ENCODE data around the gene PDZD2.

Gene PDZD2

DNA sequence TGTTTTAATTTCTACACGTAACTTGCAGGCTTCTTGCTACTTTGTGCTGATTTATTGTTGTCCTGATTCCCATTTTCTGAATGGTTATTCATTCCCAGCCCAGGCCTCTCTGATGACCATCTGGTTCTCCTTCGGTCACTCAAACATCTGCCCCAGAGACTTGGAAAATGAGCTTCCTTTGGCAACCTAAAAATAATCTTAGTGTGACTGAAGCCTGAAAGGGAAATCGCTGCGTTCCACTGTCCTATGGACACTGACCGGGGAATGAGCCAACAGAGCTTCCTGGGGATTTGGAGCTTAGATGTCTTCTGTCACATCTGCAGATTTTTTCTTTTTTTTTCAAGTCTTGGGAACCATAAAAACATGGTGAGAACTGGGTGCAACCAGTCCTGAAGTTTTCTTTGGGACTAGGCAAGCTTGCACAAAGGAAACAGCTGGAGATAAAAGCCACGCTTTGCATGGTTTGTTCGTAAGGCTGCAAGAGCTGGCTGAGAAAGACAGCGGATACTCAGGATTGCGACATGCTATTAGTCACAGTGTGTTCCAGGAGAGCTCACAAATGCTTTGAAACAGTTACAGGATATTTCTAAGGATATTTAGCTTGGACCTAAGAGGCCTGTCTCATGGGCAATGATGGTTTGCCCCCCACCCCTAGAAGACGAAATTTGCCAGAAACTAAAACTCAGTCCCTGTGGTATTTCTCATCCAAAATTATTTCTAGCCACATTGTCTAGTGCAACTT is 389.0 kb downstream of the PDZD2 start:
- Histone ChIP-seq H3K9me3 (ENCODE audit: insufficient read depth, low read depth, low read length) (no peaks in the 10 kb centered on the region), H3K79me2 (ENCODE audit: insufficient read depth, low read length) (no peaks in the 10 kb centered on the region), H4K20me1 (ENCODE audit: insufficient read depth, low read length, poor library complexity, severe bottlenecking) (no peaks in the 10 kb centered on the region), H3K36me3 (ENCODE audit: insufficient read depth, low read length) (no peaks in the 10 kb centered on the region), H2AFZ (ENCODE audit: low read length) (no peak overlapping the region), H3K4me1 (ENCODE audit: insufficient read depth, low read length, poor library complexity, severe bottlenecking) (peaks cover 22% of the 10 kb centered on the region), H3F3A (ENCODE audit: low read depth) (no peaks in the 10 kb centered on the region), H3K9ac (ENCODE audit: low read depth, low read length, poor library complexity, severe bottlenecking) (no peak overlapping the region), H3K27me3 (ENCODE audit: insufficient read depth, low read length, poor library complexity, severe bottlenecking) (no peaks in the 10 kb centered on the region), H3K9me2 (replicated peaks; ENCODE audit: low read depth, low read length) (no peaks in the 10 kb centered on the region), H3K4me3 (ENCODE audit: low read length, poor library complexity, severe bottlenecking) (no peak overlapping the region), H3K4me2 (ENCODE audit: low read depth, low read length, poor library complexity, severe bottlenecking) (no peak overlapping the region)
- TF ChIP-seq CTCF (conservative IDR thresholded peaks at IDR 0.05; ENCODE audit: low read length) (no peak), EZH2phosphoT487 (IDR thresholded peaks at IDR 0.05; ENCODE audit: borderline replicate concordance) (no peak)

DNA sequence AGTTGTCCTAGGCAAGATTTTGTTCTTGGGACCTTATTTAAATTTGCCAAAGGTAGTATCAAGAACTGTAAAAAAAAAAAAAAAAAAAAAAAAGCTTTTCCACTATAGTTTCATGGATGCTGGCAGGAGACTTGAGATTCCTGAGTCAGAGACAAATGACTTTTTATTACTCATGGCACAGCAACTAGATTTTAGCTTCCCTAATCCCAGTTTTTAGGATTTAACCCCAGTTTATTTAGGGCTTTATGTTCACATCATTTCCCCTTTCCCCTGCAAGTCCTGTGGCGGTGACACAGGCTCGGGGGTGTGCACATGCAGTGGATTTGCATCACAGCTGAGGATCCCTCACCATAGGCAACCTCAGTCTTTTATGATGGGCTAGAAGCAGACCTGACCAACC is 390.3 kb downstream of the PDZD2 start:
- Histone ChIP-seq H3K79me2 (ENCODE audit: insufficient read depth, low read length) (no peaks in the 10 kb centered on the region), H3K4me3 (ENCODE audit: low read length, poor library complexity, severe bottlenecking) (no peak overlapping the region), H3K9me2 (replicated peaks; ENCODE audit: low read depth, low read length) (no peaks in the 10 kb centered on the region), H3K4me2 (ENCODE audit: low read depth, low read length, poor library complexity, severe bottlenecking) (no peak overlapping the region), H4K20me1 (ENCODE audit: insufficient read depth, low read length, poor library complexity, severe bottlenecking) (no peaks in the 10 kb centered on the region), H3K9me3 (ENCODE audit: insufficient read depth, low read depth, low read length) (no peaks in the 10 kb centered on the region), H2AFZ (ENCODE audit: low read length) (peak overlapping the region; percentile 27; the same call in 1 of the 2 replicates), H3K4me1 (ENCODE audit: insufficient read depth, low read length, poor library complexity, severe bottlenecking) (peaks cover 34% of the 10 kb centered on the region), H3K27me3 (ENCODE audit: insufficient read depth, low read length, poor library complexity, severe bottlenecking) (no peaks in the 10 kb centered on the region), H3F3A (ENCODE audit: low read depth) (no peaks in the 10 kb centered on the region), H3K9ac (ENCODE audit: low read depth, low read length, poor library complexity, severe bottlenecking) (no peak overlapping the region), H3K36me3 (ENCODE audit: insufficient read depth, low read length) (no peaks in the 10 kb centered on the region)
- TF ChIP-seq EZH2phosphoT487 (IDR thresholded peaks at IDR 0.05; ENCODE audit: borderline replicate concordance) (no peak), CTCF (conservative IDR thresholded peaks at IDR 0.05; ENCODE audit: low read length) (no peak)

DNA sequence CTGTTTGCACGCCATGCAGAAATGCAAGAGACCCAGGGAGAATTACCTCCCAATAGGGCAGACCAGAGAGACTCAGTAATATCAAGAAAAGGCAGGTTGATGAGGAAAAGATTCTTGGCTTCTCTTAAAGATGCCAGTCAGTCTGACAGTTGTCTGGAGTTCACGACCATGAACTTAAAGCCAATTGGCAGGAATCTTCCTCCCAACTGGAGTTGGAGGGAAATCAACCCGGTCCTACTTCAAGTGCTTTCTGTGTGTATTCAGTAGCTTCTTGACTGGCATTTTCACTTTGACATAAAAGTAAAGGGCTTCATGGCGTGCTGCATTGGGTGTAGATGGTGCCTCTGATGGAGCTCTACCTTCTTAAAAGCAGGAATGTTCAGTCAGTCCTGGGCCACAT is 390.9 kb downstream of the PDZD2 start:
- no peak overlapping the region for H3K9ac ChIP-seq (ENCODE audit: low read depth, low read length, poor library complexity, severe bottlenecking)
- no peaks in the 10 kb centered on the region for H3K36me3 ChIP-seq (ENCODE audit: insufficient read depth, low read length)
- H3K4me3 ChIP-seq (ENCODE audit: low read length, poor library complexity, severe bottlenecking) = no peak overlapping the region
- H3F3A ChIP-seq (ENCODE audit: low read depth) = no peaks in the 10 kb centered on the region
- H3K9me3 ChIP-seq (ENCODE audit: insufficient read depth, low read depth, low read length) = no peaks in the 10 kb centered on the region
- peaks cover 34% of the 10 kb centered on the region for H3K4me1 ChIP-seq (ENCODE audit: insufficient read depth, low read length, poor library complexity, severe bottlenecking)
- H3K27me3 ChIP-seq (ENCODE audit: insufficient read depth, low read length, poor library complexity, severe bottlenecking) = no peaks in the 10 kb centered on the region
- no peaks in the 10 kb centered on the region for H3K9me2 ChIP-seq (replicated peaks; ENCODE audit: low read depth, low read length)
- no peak overlapping the region for H3K4me2 ChIP-seq (ENCODE audit: low read depth, low read length, poor library complexity, severe bottlenecking)
- TF ChIP-seq EZH2phosphoT487 (IDR thresholded peaks at IDR 0.05; ENCODE audit: borderline replicate concordance) = no peak
- no peak for TF ChIP-seq CTCF (conservative IDR thresholded peaks at IDR 0.05; ENCODE audit: low read length)
- no peaks in the 10 kb centered on the region for H4K20me1 ChIP-seq (ENCODE audit: insufficient read depth, low read length, poor library complexity, severe bottlenecking)
- H2AFZ ChIP-seq (ENCODE audit: low read length) = peak overlapping the region; percentile 27; the same call in 1 of the 2 replicates
- no peaks in the 10 kb centered on the region for H3K79me2 ChIP-seq (ENCODE audit: insufficient read depth, low read length)

Data from Loucy (cell line).